HG02885 (cell line): ENCODE measurements around the gene MDN1.

Experiments
- ATAC-seq: cut with Tn5 transposase; IDR thresholded peaks from one replicate; pipeline ENCODE4 v1.9.1; 2021; ENCODE audit warnings: mild to moderate bottlenecking; ENCODE audit not compliant: unreplicated experiment, poor library complexity

Gene MDN1

GRCh38 chr6:89711801-89712200 lies 107.8 kb downstream of the MDN1 start:
- ATAC-seq, result no peak

GRCh38 chr6:89708316-89708715 lies 111.3 kb downstream of the MDN1 start:
- no peak for ATAC-seq

- no peak for ATAC-seq
Measured at GRCh38 chr6:89707766-89708165, 111.8 kb downstream of the MDN1 start.

- ATAC-seq, result no peak
Measured at GRCh38 chr6:89706121-89706520, 113.5 kb downstream of the MDN1 start.

- no peak for ATAC-seq
Measured at GRCh38 chr6:89703292-89703691, 116.3 kb downstream of the MDN1 start.

GRCh38 chr6:89702349-89702748 lies 117.2 kb downstream of the MDN1 start:
- ATAC-seq, result no peak

- no peak for ATAC-seq
Measured at GRCh38 chr6:89695667-89696066, 123.9 kb downstream of the MDN1 start.

- ATAC-seq, result no peak
Measured at GRCh38 chr6:89694428-89694827, 125.2 kb downstream of the MDN1 start.

GRCh38 chr6:89693207-89693606 lies 126.4 kb downstream of the MDN1 start:
- no peak for ATAC-seq

- no peak for ATAC-seq
Measured at GRCh38 chr6:89692256-89692655, 127.3 kb downstream of the MDN1 start.

- no peak for ATAC-seq
Measured at GRCh38 chr6:89690944-89691324, 128.7 kb downstream of the MDN1 start.

- ATAC-seq, result no peak
Measured at GRCh38 chr6:89689732-89690131, 129.9 kb downstream of the MDN1 start.

GRCh38 chr6:89688328-89688727 lies 131.3 kb downstream of the MDN1 start:
- ATAC-seq, result no peak

- ATAC-seq, result no peak
Measured at GRCh38 chr6:89685311-89685710, 134.3 kb downstream of the MDN1 start.

GRCh38 chr6:89682991-89683390 lies 136.6 kb downstream of the MDN1 start:
- ATAC-seq, result no peak

GRCh38 chr6:89681983-89682564 lies 137.5 kb downstream of the MDN1 start:
- no peak for ATAC-seq

- ATAC-seq, result no peak
Measured at GRCh38 chr6:89680551-89680950, 139.0 kb downstream of the MDN1 start.

GRCh38 chr6:89680150-89680549 lies 139.4 kb downstream of the MDN1 start:
- ATAC-seq, result no peak

- no peak for ATAC-seq
Measured at GRCh38 chr6:89679215-89680120, 140.1 kb downstream of the MDN1 start.

GRCh38 chr6:89678531-89678930 lies 141.1 kb downstream of the MDN1 start:
- no peak for ATAC-seq

- no peak for ATAC-seq
Measured at GRCh38 chr6:89675949-89676748, 143.4 kb downstream of the MDN1 start.
